Measurements from ENCODE around the gene EVI5. TPM values are rescaled to one million over a fixed set of nuclear protein-coding genes. Genes with fewer than 3 reads are reported as not detected.

Gene EVI5
- polyA plus RNA-seq, 1 donor from 2014 or later: 8.5 TPM

DNA sequence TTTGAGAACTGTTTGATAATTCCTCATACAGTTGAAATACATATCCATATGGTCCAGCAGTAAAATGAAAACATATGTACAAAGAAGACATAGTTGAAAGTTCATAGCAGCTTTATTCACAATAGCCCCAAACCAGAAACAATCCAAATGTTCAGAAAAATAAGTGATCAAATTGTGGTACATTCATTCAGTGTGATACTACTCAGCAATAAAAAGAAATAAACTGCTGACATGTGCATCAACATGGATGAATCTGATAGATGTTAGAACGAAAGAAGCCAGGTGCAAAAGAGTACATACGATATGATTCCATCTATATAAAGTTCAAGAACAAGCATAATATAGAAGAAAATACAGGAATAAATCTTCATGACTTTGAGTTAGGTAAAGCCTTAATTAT is 77.2 kb downstream of the EVI5 start (continued):
- TF ChIP-seq MXI1 (conservative IDR thresholded peaks at IDR 0.05; ENCODE audit: poor library complexity, severe bottlenecking) (no peak), EZH2 (IDR thresholded peaks at IDR 0.05; ENCODE audit: borderline replicate concordance, insufficient read depth, low read length, poor library complexity, severe bottlenecking) (no peak), POLR2AphosphoS5 (IDR thresholded peaks at IDR 0.05) (no peak)

DNA sequence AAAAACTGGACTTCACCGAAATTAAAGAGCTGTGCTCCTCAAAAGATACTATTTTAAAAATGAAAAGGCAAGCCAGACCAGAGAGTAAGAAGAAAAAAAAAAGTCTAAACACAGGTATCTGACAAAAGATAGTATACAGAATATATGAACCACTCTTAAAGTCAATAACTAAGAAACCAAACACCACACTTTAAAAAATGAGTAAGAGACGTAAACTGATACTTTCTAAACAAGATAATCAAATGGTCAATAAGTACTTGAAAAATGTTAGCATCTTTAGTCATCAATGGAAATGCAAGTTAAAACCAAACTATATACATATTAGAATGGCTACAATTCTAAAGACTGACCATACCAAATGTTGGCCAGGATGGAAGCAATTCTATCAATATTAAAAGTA is 77.6 kb downstream of the EVI5 start:
- H3K9me3 ChIP-seq (ENCODE audit: low read length): no peaks in the 10 kb centered on the region
- H3K79me2 ChIP-seq (replicated peaks; ENCODE audit: insufficient read depth, low read length): no peaks in the 10 kb centered on the region
- no peaks in the 10 kb centered on the region for H3K36me3 ChIP-seq (ENCODE audit: insufficient read depth, low read length)
- no peaks in the 10 kb centered on the region for H3K9me2 ChIP-seq (ENCODE audit: insufficient read depth, low read length)
- H3K27ac ChIP-seq (ENCODE audit: low read length): no peak overlapping the region
- no peak for TF ChIP-seq REST (IDR thresholded peaks at IDR 0.05; ENCODE audit: borderline replicate concordance)
- TF ChIP-seq EP300 (conservative IDR thresholded peaks at IDR 0.05; ENCODE audit: poor library complexity, severe bottlenecking): no peak
- TF ChIP-seq POLR2AphosphoS5 (IDR thresholded peaks at IDR 0.05): no peak
- TF ChIP-seq TAF1 (IDR thresholded peaks at IDR 0.05; ENCODE audit: low read depth): no peak
- TF ChIP-seq RAD21 (conservative IDR thresholded peaks at IDR 0.05): no peak
- no peak for TF ChIP-seq CTCF (IDR thresholded peaks at IDR 0.05; ENCODE audit: poor library complexity, severe bottlenecking)
- no peak for TF ChIP-seq MXI1 (conservative IDR thresholded peaks at IDR 0.05; ENCODE audit: poor library complexity, severe bottlenecking)
- no peak for TF ChIP-seq SMC3 (conservative IDR thresholded peaks at IDR 0.05; ENCODE audit: poor library complexity)
- H2AFZ ChIP-seq (ENCODE audit: low read depth, low read length): no peak overlapping the region
- H3K4me3 ChIP-seq (ENCODE audit: low read length): no peak overlapping the region
- no peak overlapping the region for H3K4me2 ChIP-seq (ENCODE audit: low read length)
- H3K27me3 ChIP-seq (ENCODE audit: insufficient read depth, low read depth, low read length): no peaks in the 10 kb centered on the region
- H3F3A ChIP-seq (ENCODE audit: insufficient read depth, low read length, poor library complexity, severe bottlenecking): no peaks in the 10 kb centered on the region
- H3K9ac ChIP-seq (ENCODE audit: low read length): no peak overlapping the region
- H4K20me1 ChIP-seq (ENCODE audit: insufficient read depth): no peaks in the 10 kb centered on the region

DNA sequence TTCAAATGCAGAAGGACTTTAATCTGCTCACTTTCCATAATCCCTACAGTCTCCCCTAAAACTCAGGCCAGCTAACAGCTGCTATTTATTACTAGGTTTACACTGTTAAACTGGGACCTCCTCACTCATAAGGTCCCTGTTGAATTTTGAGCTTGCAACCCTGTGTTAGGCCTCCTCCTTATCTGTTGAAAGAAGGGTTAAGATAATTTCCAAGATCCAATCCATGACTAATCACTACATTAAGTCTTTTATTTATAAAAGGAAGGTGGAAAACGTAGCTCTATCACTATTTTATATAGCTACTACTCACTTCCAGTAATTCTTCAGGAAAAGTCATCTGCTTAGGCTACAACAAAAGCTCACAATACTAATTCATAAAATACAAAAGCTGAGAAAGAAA is 79.5 kb downstream of the EVI5 start:
- Histone ChIP-seq H3K27me3 (ENCODE audit: insufficient read depth, low read depth, low read length) (no peaks in the 10 kb centered on the region), H3K27ac (ENCODE audit: low read length) (no peak overlapping the region), H3K9me3 (ENCODE audit: low read length) (no peaks in the 10 kb centered on the region), H3F3A (ENCODE audit: insufficient read depth, low read length, poor library complexity, severe bottlenecking) (no peaks in the 10 kb centered on the region), H2AFZ (ENCODE audit: low read depth, low read length) (no peak overlapping the region), H4K20me1 (ENCODE audit: insufficient read depth) (no peaks in the 10 kb centered on the region), H3K9me2 (ENCODE audit: insufficient read depth, low read length) (no peaks in the 10 kb centered on the region), H3K4me3 (ENCODE audit: low read length) (no peak overlapping the region), H3K4me2 (ENCODE audit: low read length) (no peak overlapping the region), H3K79me2 (replicated peaks; ENCODE audit: insufficient read depth, low read length) (no peaks in the 10 kb centered on the region), H3K36me3 (ENCODE audit: insufficient read depth, low read length) (no peaks in the 10 kb centered on the region), H3K9ac (ENCODE audit: low read length) (no peak overlapping the region)
- TF ChIP-seq POLR2AphosphoS5 (IDR thresholded peaks at IDR 0.05) (no peak), MXI1 (conservative IDR thresholded peaks at IDR 0.05; ENCODE audit: poor library complexity, severe bottlenecking) (no peak), SMC3 (conservative IDR thresholded peaks at IDR 0.05; ENCODE audit: poor library complexity) (no peak), TAF1 (IDR thresholded peaks at IDR 0.05; ENCODE audit: low read depth) (no peak), REST (IDR thresholded peaks at IDR 0.05; ENCODE audit: borderline replicate concordance) (no peak), EZH2 (IDR thresholded peaks at IDR 0.05; ENCODE audit: borderline replicate concordance, insufficient read depth, low read length, poor library complexity, severe bottlenecking) (no peak)
